Fibroblast of skin of right quadriceps (primary cell): ENCODE data around the gene PIR.
A peak's percentile ranks its signal among the peaks of the same experiment; 100 is the strongest.

ENCODE experiments used
- DNase-seq: peaks from one replicate; pipeline ENCODE4 v3.0.0-alpha.2; 2013

Gene PIR

DNA sequence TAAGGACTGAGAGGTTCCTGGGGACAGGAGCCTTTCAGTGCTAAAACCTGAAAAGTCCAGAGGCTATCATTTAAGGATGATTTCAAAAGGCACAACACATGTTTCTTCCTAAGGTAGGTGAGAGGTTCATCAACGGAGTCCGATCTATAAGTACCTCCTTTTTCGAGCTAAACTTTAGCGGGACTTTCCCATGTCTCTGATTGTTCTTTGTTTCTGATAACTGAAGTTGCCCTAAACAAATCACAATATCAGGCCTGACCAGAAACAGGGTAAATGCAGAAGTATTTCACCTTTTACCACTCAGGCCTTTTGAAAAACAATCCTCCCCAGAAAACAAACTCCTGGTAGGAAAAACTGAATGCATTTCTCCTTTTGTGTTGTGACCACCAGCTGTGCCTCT, 17.6 kb downstream of the PIR start:
- no peak for DNase-seq

GRCh38 chrX:15475021-15475420, 18.1 kb downstream of the PIR start:
- no peak for DNase-seq

- no peak for DNase-seq
Observed at GRCh38 chrX:15474028-15474427, 19.1 kb downstream of the PIR start.

DNA sequence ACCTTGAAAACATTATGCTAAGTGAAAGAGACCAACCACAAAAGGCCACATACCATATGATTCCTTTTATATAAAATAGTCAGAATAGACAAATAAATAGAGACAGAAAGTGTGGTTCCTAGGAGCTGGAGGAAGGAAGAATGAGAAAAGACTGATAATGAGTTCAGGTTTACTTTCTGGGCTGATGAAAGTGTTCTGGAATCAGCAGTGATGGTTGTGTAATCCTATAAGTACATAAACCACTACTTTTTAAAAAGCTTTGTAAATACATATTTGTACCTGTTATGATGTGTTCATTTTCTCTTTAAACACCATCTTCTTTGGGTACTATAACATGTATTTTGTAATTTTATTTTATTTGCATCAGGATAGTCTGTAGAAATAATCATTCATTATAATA, 20.6 kb downstream of the PIR start:
- no peak for DNase-seq

GRCh38 chrX:15471028-15471427, 22.1 kb downstream of the PIR start:
- DNase-seq = peak; percentile 45

DNA sequence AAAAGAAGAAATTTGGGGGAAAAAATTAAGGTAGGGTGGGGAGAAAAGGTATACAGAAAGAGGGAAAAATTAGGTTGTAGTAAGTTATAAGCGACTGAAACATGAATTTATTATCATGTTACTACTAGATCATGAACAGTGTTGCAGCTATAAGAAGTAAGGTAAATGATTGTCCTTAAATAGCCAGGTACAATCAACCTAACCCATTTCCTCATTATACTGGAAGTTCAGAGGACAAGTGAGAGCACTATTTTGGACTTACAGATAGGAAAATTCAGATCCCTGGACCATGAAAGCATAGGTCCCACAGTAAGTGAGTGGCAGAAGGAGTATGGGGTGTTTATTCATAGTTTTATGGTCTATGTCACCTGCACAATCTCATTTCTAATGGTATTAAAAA, 23.5 kb downstream of the PIR start:
- no peak for DNase-seq

- peak; percentile 57 for DNase-seq
Observed at GRCh38 chrX:15468036-15468435, 25.1 kb downstream of the PIR start.

GRCh38 chrX:15465896-15466651, 27.1 kb downstream of the PIR start:
- DNase-seq = no peak

- peak; percentile 45 for DNase-seq
Observed at GRCh38 chrX:15465347-15465746, 27.8 kb downstream of the PIR start.

- DNase-seq = no peak
Observed at GRCh38 chrX:15464704-15465103, 28.4 kb downstream of the PIR start.

GRCh38 chrX:15451913-15452312, 41.2 kb downstream of the PIR start:
- DNase-seq = no peak

DNA sequence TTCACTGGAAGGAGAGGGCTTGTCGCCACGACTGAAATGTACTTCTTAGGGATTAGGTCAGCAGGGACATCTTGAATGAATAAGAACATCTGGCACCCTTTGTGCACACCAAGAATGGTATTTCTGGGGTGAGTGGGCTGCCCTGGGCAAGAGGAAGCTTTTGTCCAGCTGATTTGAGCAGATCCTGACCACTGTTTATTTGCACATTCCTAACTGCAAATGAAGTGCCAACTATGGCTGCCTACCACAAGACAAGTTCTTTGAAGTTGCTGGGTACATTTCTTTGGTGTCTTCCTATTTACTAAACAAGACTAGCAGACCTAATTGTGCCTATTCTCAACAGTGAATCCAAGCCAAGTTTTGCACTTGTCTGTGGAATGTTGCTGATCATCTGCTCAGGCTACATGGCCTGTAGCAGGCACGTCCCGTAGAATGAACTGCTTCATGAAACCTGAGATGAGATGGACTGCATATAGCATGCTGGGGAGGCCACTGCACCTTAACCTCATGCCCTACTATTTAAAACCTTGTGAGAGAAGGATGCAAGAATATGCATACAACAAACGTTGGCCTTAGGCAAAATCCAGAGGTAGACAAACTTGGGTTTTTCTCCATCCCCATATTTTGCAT, 45.0 kb downstream of the PIR start:
- no peak for DNase-seq

GRCh38 chrX:15441464-15441863, 51.7 kb downstream of the PIR start:
- DNase-seq = no peak

- no peak for DNase-seq
Observed at GRCh38 chrX:15438332-15438731, 54.8 kb downstream of the PIR start.

DNA sequence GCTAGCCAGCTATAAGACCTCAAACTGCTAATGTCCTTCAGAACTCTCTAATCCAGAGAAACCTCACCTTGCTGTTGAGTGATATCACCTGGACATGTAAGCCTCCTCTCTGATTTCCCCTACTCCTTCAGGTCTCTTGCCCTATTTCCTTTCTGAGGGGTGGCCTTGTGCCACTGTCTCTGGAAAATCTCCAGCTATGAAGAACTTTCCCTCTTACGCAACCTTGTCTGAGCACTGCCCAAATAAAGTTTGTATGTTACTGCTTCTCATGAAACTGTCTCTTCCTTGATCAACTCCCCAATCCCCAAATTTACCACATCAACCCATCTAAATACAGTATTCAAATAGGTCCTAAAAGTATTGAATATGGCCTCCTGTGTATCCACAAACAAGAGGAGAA, 55.4 kb downstream of the PIR start:
- DNase-seq = no peak

DNA sequence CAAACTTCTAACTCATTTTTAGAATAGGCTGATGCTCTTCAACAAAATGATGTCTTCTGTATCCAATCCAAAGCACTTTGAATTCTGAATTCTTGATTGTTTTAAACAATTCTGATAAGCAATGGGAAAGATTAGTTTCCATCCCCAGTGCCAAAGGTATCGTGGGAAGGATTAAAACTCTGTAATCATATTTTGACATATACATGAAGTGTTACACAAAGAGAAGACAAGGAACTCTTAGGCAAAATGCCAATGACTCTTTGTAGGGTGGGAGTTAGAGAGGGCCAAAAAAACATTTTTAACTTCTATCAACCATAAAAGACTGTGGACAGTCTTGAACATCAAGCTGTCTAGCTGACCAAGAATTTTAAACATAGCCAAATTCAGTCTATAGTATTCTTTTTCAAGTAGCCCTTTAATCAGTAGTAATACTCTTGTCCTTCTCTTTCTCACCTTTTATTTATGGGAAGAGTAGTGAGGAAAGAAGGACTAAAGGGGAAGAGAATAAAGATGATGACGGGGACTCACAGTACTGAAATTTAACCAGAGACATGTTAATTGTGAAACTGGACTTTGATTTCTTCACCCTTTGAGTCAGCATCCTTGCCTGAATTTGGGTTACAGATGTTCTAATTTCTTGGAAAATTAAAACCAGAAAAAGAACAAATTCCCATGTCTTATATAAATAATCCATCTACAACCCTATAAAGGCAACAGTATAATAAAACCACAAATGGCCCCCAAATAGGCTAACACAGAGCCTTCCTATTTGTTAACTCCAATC, 57.1 kb downstream of the PIR start:
- peak; percentile 2 for DNase-seq

DNA sequence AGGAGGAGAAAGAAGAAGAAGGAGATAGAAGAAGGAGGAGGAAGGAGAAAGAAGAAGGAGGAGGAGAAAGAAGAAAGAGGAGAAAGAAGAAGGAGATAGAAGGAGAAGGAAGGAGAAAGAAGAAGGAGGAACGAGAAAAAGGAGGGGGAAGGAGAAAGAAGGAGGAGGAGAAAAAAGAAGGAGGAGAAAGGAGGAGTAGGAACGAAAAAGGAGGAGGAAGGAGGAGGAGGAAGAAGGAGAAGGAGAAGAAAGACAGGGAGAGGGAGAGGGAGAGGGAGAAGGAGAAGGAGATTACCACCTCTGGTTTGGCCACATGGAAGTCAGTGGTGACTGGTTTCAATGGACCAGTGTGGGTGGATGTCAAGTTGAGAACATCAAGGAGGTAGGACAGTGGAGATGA, 58.9 kb downstream of the PIR start:
- DNase-seq = no peak

DNA sequence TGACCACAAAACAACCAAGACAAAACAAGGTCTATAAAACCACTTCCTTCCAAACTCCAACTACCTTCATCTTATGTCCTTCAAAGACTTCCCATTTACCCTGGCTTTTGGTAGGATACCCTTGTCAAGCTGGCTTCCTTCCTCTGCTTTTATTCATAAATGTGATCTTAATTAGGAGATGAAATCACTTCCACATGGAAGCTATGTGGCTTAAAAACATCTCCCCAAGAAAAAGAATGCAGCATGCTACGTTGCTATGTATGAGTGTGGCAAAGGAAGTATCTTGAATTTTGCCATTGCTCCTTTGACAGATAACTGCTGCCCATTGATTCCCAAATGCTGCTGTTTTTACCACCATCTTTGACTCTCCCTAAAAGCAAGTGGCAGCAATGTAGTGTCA, 62.5 kb downstream of the PIR start:
- peak; percentile 36 for DNase-seq

DNA sequence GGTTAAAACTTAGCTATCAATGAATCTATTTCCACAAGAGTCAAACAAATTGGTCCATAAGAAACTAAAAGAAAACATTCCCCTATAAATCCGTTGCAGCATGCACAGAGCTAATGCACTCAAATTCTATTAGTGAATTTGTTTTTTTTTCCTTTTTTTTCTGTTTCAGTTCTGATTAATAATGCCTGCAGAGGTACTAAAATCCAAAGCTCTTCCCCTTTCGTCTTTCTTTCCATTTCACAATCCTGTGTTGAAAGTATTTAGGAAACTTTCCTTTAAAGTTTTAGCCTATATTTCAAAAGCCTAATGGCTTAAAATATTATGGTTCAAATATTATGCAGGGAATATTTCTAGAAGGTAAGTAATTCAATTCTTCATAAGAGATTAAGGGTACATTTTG, 63.1 kb downstream of the PIR start:
- no peak for DNase-seq

- DNase-seq = no peak
Observed at GRCh38 chrX:15425024-15425423, 68.1 kb downstream of the PIR start.

DNA sequence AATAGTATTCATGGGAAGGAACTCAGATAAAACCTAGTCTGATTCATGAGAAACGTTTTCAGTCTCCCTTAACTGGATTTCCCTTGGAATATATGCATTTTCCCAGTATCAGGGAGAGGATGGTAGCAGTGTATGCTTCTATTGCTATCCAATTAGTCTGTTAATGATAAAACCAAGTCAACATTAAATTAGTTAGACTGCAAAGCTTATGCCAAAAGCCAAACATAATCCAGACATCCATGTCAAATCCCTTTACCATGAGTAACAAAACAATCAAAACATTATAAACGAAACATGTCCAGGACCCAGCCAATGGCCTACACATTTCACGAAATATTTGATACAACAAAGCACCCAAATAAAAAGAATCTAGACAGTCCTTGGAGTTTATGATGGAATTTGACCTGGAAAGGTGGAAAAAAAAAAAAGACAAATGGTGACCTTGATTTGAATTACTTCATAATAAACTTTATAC, 74.4 kb downstream of the PIR start:
- DNase-seq = no peak

GRCh38 chrX:15418041-15418706, 75.0 kb downstream of the PIR start:
- peak; percentile 79 for DNase-seq
